Stimulated activated CD4-positive, alpha-beta T cell treated with anti-CD3 and anti-CD28 coated beads, Interleukin-1b, Interleukin-23, amount 100 ng/mL, for 24 hours (primary cell): ENCODE measurements around the gene NTMT1.

Source experiments
- DNase-seq, 4 experiments: peaks; one replicate each; pipeline ENCODE4 v3.0.0-alpha.2; 2020; ENCODE audit warnings: low read depth in 4 of 4, low spot score in 1 of 4

The NTMT1 gene

DNA sequence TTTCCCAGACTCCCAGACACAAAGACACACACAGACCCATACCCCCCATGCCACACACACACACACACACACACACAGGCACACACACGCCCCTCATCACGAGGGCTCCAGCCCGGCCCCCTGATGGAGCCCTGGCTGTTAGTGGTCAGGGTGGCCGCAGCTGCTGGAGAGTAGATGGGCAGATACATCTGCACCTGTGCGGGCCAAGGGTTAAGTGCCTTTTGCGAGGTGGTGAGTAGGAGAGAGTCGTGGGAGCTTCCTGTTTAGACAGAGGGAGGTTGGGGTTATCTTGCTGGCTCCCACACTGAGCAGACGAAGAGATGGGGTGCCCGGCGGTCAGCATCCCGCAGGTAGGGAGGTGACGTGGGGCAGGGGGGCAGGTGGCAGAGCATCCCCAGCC, 47.6 kb downstream of the NTMT1 start:
- DNase-seq = no peak

DNA sequence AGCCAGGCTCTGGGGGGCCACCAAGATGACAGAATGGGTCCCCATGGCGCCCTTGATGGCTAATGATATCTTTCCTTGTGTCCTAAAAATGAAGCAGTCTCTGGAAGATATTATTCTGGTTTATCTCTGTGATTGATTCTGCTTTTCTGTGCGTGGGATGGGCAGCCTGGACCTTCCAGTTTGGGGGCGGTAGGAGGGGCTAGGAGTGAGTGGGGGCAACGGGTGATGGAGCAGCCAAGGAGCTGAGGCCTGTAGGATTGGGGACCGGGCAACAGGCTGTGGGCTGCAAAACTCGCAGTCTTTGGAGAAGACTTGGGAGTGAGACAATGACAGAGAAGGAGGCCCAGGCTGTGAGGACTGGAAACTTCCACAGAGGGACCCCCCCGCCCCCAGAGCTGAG, 48.3 kb downstream of the NTMT1 start:
- no peak for DNase-seq

DNA sequence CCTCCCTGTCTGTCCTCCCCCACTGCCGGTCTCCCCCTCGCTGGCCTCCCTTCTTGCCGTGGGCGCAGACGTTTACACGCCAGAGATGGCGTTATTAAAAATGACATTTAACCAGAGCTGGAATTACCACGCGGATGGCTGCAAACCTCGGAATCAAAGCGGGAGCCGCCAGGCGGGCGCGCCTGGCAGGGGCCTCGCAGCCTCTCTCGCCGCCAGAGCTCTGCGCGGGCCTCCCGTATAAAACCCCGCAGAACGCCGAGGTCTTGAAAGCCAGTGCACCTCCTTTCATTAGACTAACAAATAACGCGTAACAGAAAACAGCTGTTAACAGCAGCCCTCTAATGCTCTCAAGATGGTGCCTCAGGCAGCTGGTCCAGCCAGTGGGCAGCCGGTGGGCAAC, 49.7 kb downstream of the NTMT1 start:
- DNase-seq = no peak

DNA sequence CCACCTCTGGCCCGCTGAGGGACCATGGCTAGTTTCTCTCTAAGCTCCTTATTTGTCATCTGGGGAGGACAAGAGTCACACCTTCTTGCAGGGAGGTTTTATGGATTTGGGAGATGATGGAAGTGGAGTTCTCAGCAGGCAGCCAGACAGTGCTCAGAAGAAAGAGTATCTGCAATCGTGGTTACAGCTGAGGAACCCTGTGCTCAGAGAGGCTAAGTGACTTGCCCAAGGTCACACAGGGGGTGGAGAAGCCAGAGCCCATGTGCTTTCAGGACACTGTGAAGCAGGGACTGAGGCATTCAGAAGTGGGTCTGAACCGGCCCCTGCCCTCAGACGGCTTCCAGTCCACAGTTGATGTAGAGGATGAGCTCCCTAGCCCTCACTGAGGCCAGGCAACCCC, 50.3 kb downstream of the NTMT1 start:
- DNase-seq = no peak

DNA sequence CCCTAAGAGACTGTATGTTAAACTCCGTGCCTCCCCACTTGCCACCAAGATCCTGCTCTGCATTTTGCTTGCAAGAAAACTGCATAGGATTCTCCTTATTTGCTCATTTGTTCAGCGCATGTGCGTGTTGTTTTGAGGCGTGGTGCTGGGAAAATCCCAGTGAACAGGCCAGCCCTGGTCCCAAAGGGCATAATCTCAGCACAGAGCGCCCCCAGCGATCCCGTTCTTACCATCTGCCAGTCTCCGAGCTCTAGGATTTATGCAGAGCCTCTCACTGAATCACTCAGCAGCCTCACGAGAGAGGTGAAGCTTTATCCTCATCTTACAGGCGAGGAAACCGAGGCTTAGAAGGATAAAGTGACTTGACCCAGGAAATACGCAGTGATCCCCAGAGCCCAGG, 51.0 kb downstream of the NTMT1 start:
- no peak for DNase-seq

DNA sequence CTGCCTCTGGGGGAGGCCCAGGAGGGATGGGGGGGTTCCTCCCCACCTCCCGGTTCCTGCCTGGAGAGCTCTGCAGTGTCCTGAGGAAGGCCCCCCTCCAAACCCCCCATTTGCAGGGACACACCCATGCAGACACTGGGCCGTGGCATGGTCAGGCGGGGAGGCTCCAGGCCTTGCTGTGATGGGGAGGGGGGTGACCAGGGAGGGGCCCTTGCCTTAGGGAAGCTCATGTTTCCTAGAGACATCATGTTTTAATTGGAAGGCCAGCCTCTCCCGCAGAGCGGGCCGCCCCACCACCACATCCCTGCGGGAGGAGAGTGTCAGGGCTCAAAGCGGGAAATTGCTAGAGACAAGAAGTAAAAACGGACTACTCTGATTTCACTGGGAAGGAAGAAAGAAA, 51.5 kb downstream of the NTMT1 start:
- no peak for DNase-seq

DNA sequence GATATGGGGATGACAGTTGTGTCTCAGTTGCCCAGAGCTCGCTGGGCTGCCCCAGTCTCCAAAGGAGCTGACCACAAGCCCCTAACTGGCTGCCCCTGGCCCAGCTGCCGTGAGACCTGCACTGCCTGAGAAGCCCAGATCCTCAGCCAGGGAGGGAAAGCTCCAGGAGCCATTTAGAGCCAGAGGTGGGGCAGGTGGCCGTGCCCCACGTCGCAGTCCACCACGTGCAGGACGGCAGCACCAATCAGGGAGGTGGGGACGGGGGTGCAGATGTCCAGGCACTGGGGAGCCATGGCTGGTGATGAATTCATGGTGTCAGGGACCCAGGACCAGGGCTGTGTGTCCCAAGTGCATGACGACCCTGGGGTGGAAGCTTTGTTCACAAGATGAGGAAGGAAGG, 52.9 kb downstream of the NTMT1 start:
- no peak for DNase-seq

DNA sequence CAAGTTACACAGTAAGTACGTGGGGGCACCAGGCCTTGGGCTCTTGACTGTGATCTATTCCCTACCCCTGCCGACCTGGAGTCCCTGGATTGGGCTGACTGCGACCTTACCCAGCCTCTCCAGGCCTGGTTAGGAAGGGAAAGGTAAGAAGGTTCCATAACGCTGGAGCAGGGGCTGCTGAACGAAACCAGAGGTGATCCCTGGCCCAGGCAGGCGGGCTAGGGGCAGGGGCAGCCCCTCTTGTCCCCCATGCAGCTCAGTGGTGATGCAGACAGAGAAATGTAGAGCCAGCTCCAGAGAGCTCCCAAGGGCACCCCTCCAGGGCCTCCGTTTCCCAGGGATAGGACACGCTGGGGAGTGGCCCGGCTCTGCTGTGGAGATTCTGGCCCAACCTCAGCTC, 53.6 kb downstream of the NTMT1 start:
- DNase-seq = no peak

DNA sequence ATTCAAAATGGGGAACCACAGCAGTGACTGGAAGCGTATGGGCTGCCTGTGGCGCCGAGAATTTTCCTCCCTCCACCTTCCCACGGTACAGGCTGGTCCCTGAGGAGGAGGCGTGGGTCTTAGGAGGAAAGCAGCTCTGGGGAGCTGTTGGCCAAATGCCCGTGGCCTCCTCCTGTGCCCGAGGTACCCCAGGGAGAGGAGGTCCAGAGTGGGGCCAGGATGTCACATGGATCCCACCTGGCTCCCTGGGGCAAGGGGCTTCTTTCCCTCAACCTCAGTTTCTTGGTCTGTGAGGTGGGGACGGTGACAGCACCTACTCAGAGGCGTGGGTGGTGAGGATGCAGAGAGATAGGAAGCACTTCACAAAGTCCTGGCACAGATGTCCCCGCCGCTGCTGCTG, 56.0 kb downstream of the NTMT1 start:
- no peak for DNase-seq

DNA sequence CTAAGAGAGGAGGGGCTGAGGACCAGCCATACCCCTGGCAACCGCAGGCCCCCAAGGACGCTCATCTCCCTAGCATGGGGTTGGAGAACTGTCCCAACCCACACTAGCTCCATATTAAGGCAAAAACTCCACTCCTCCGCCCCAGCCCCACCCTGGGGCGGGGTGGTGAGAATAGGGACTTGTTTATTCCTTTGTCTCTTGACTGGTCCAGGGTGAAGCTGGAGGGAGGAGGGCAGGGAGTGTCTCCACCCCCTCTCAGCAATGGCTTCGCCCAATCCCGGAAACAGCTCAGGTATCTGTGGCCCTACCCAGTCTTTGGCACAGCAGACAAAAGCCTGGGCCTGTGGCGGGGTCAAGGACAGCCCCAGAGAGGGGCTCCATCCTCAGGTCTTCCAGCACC, 56.4 kb downstream of the NTMT1 start:
- no peak for DNase-seq

DNA sequence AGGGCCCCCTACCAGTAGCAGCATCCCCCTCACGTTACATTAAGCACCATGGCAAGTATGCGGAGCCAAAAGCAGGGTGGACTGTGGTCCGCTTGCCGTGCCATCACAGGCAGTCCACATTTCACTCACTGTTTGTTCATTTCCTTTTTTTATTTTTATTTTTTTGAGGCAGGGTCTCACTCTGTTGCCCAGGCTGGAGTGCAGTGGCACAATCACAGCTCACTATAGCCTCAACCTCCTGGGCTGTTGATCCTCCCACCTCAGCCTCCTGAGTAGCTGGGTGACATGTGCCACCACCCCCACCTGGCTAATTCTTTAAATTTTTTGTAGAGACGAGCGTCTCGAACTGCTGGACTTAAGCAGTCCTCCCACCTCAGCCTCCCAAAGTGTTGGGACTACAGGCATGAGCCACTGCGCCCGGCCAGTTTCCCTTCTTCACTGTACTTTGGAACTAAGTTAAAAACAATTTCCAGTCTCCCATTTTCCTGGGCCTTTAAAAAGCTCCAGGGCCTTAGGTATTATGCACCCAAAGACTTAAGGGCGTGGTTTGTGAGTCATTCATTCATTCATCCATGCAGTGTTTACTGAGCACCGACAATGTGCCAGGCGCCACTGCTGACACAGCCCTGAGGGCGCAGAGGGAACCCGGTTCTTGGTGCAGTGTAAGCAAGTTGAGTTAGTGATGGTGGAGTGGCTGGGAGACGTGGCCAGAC, 59.4 kb downstream of the NTMT1 start:
- DNase-seq = no peak
